MM.1S (cell line): ENCODE results near the gene GAB3.
"Not testable (repeated sequence)": the region's sequence is repeated elsewhere in the genome, so short reads cannot be mapped to it uniquely, and the experiment has no call there.

ENCODE experiments used
- CTCF ChIP-seq: fragments of 300-600 bp; sonication (generic); IDR thresholded peaks from 2 replicates; pipeline ENCODE4 v1.5.1; 2016; ENCODE audit warnings: antibody characterized with exemption, low read length, mixed read lengths
- EZH2 ChIP-seq: fragments of 300-600 bp; sonication (generic); optimal IDR thresholded peaks from 2 replicates; pipeline ENCODE3; 2017; ENCODE audit warnings: low read depth, mild to moderate bottlenecking, antibody characterized with exemption, low read length, mixed read lengths

- not testable (repeated sequence) for TF ChIP-seq CTCF, EZH2
These were observed 117.2 kb downstream of the GAB3 start for GRCh38 chrX:154633661-154634060.
